Activated CD8-positive, alpha-beta memory T cell treated with anti-CD3 and anti-CD28 coated beads, Interleukin-2, amount 50 U/mL, for 48 hours (primary cell): ENCODE results near the gene GNAT1.
"Not testable (repeated sequence)": the region's sequence is repeated elsewhere in the genome, so short reads cannot be mapped to it uniquely, and the experiment has no call there.

Source experiments
- DNase-seq: peaks from one replicate; pipeline ENCODE4 v3.0.0-alpha.2; 2020

GNAT1 gene

GRCh38 chr3:50224639-50225038 lies 33.2 kb downstream of the GNAT1 start:
- no peak for DNase-seq

- no peak for DNase-seq
Measured at GRCh38 chr3:50226888-50227389, 35.5 kb downstream of the GNAT1 start.

- peak; percentile 95 for DNase-seq
Measured at GRCh38 chr3:50227390-50228183, 36.2 kb downstream of the GNAT1 start.

- not testable (repeated sequence) for DNase-seq
Measured at GRCh38 chr3:50228184-50228763, 36.9 kb downstream of the GNAT1 start.

GRCh38 chr3:50229490-50229889 lies 38.1 kb downstream of the GNAT1 start:
- no peak for DNase-seq

- no peak for DNase-seq
Measured at GRCh38 chr3:50230104-50230793, 38.8 kb downstream of the GNAT1 start.

GRCh38 chr3:50230794-50231125 lies 39.4 kb downstream of the GNAT1 start:
- no peak for DNase-seq

- no peak for DNase-seq
Measured at GRCh38 chr3:50231581-50231980, 40.2 kb downstream of the GNAT1 start.

- DNase-seq, result no peak
Measured at GRCh38 chr3:50232303-50232702, 40.9 kb downstream of the GNAT1 start.

- DNase-seq, result no peak
Measured at GRCh38 chr3:50233176-50233575, 41.8 kb downstream of the GNAT1 start.

- DNase-seq, result peak; percentile 98
Measured at GRCh38 chr3:50235716-50236483, 44.5 kb downstream of the GNAT1 start, which contains the start of gene GNAI2. Gene GNAI2 (plus strand): TSS chr3:50236204. CDS start chr3:50236336, 132 bp downstream.

GRCh38 chr3:50236484-50237132 lies 45.2 kb downstream of the GNAT1 start:
- DNase-seq, result peak; percentile 61

GRCh38 chr3:50237133-50237651 lies 45.8 kb downstream of the GNAT1 start:
- DNase-seq, result peak; percentile 67

GRCh38 chr3:50237754-50238548 lies 46.5 kb downstream of the GNAT1 start:
- DNase-seq, result peak; percentile 89

- no peak for DNase-seq
Measured at GRCh38 chr3:50238549-50239026, 47.2 kb downstream of the GNAT1 start.

- no peak for DNase-seq
Measured at GRCh38 chr3:50239649-50240048, 48.2 kb downstream of the GNAT1 start.

GRCh38 chr3:50241163-50241562 lies 49.8 kb downstream of the GNAT1 start:
- DNase-seq, result no peak

GRCh38 chr3:50241713-50242380 lies 50.4 kb downstream of the GNAT1 start:
- no peak for DNase-seq

GRCh38 chr3:50242381-50242770 lies 51.0 kb downstream of the GNAT1 start:
- no peak for DNase-seq

GRCh38 chr3:50242851-50243542 lies 51.6 kb downstream of the GNAT1 start:
- DNase-seq, result peak; percentile 69
